ENCODE measurements around the gene LRRC39. TPM values are rescaled to one million over a fixed set of nuclear protein-coding genes. Genes with fewer than 3 reads are reported as not detected.

The LRRC39 gene
- total and polyA plus RNA-seq, 12 donors: 1.3 to 52.0 (median 11.7) TPM

DNA sequence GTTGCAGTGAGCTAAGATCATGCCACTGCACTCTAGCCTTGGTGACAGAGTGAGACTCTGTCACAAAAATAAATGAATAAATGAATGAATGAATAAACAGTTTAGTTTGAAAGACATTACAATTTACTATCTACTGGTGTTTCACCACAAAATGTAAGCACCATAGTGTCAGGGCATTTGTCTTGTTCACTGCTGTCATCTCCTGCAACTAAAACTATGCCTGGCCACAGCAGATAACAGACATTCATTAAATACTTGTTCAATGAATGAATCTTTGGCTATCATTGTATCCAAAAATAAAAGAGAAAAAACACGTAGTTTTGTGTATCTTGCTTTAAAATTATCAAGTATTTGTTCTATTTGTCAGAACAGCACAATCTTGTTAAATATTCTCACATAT, 77.9 kb downstream of the LRRC39 start:
- intact Hi-C loops (cut with DNase I): no loop called here
- WGBS, 4 donors: 72 to 79% (median 76%) methylated on average over 1 of the region's 1 CpG

More for the DNA sequence above, 77.9 kb downstream of the LRRC39 start:
- no peaks in the 10 kb centered on the region for H3K27me3 ChIP-seq
- peaks cover 0 to 7% (median 0%) of the 10 kb centered on the region in 3 donors for H3K9me3 ChIP-seq (replicated peaks in 1 of 3)
- TF ChIP-seq, protein P1, sequence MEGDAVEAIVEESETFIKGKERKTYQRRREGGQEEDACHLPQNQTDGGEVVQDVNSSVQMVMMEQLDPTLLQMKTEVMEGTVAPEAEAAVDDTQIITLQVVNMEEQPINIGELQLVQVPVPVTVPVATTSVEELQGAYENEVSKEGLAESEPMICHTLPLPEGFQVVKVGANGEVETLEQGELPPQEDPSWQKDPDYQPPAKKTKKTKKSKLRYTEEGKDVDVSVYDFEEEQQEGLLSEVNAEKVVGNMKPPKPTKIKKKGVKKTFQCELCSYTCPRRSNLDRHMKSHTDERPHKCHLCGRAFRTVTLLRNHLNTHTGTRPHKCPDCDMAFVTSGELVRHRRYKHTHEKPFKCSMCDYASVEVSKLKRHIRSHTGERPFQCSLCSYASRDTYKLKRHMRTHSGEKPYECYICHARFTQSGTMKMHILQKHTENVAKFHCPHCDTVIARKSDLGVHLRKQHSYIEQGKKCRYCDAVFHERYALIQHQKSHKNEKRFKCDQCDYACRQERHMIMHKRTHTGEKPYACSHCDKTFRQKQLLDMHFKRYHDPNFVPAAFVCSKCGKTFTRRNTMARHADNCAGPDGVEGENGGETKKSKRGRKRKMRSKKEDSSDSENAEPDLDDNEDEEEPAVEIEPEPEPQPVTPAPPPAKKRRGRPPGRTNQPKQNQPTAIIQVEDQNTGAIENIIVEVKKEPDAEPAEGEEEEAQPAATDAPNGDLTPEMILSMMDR (IDR thresholded peaks at IDR 0.05): no peak
- TF ChIP-seq POLR2A (IDR thresholded peaks at IDR 0.05): no peak
- H3K36me3 ChIP-seq (replicated peaks in 1 of 2): no peaks in the 10 kb centered on the region
- H3K4me3 ChIP-seq: no peak overlapping the region
- H3K4me1 ChIP-seq (replicated peaks in 1 of 2): no peaks in the 10 kb centered on the region
- no peak overlapping the region for H3K27ac ChIP-seq
- no peak for DNase-seq

Small RNAs within 50 kb of the gene (small RNA-seq; reads per million reads assigned to genes)
- gene AC093019.1: 0 reads per million in 2 donors
- 0 reads per million in 2 donors for gene RPL23AP90

Other genes with a start within 250 kb of the LRRC39 start
- 10 to 100 TPM in 8 of 9 donors, 1 to 10 TPM in 1; 6.3 to 25.9 (median 20.1) TPM for gene SLC35A3, start 208.3 kb downstream of the LRRC39 start, total RNA-seq
- gene SLC35A3, start 208.3 kb downstream of the LRRC39 start, polyA plus RNA-seq: 10 to 100 TPM in 1 of 3 donors, 1 to 10 TPM in 2; 5.2 to 16.6 (median 9.7) TPM
- 1 to 10 TPM; 1.1 to 4.5 (median 3.1) TPM for gene SASS6, start 45.3 kb downstream of the LRRC39 start, total RNA-seq
- gene SASS6, start 45.3 kb downstream of the LRRC39 start, polyA plus RNA-seq: 1 to 10 TPM; 1.1 to 3.4 (median 1.7) TPM
- gene TRMT13, start 45.1 kb downstream of the LRRC39 start, total RNA-seq: 10 to 100 TPM in 6 of 9 donors, 1 to 10 TPM in 2, under 1 TPM in 1; 0.72 to 19.7 (median 14.2) TPM
- gene TRMT13, start 45.1 kb downstream of the LRRC39 start, polyA plus RNA-seq: 10 to 100 TPM in 2 of 3 donors, 1 to 10 TPM in 1; 9.6 to 18.2 (median 14.6) TPM
- 10 to 100 TPM in 8 of 9 donors, 1 to 10 TPM in 1; 9.8 to 44.9 (median 19.3) TPM for gene DBT, start 71.6 kb upstream of the LRRC39 start, total RNA-seq
- 10 to 100 TPM in 1 of 3 donors, 1 to 10 TPM in 2; 3.1 to 26.7 (median 3.7) TPM for gene DBT, start 71.6 kb upstream of the LRRC39 start, polyA plus RNA-seq
- 10 to 100 TPM; 19.0 to 53.8 (median 34.2) TPM for gene RTCA, start 88.0 kb upstream of the LRRC39 start, total RNA-seq
- gene RTCA, start 88.0 kb upstream of the LRRC39 start, polyA plus RNA-seq: 10 to 100 TPM; 20.5 to 61.2 (median 21.4) TPM
- 10 to 100 TPM in 2 of 9 donors, 1 to 10 TPM in 6, under 1 TPM in 1; 0.85 to 19.2 (median 4.8) TPM for gene CDC14A, start 174.2 kb upstream of the LRRC39 start, total RNA-seq
- 1 to 10 TPM; 1.1 to 1.7 (median 1.3) TPM for gene CDC14A, start 174.2 kb upstream of the LRRC39 start, polyA plus RNA-seq